Colonic mucosa (tissue), 4 donors: Measurements from ENCODE around the gene DNAH10. TPM values are rescaled to one million over a fixed set of nuclear protein-coding genes. Genes with fewer than 3 reads are reported as not detected.

Experiments used
- DNase-seq: peaks from one replicate; pipeline ENCODE4 v3.0.0-alpha.2; 2020
- H3K27ac ChIP-seq: fragments of 200-600 bp; one replicate; pipeline ENCODE4 v1.8.0; 2021
- H3K27me3 ChIP-seq: fragments of 200-600 bp; one replicate; pipeline ENCODE4 v1.8.0; 2021
- H3K36me3 ChIP-seq: fragments of 200-600 bp; one replicate; pipeline ENCODE4 v1.8.0; 2021
- H3K4me1 ChIP-seq: fragments of 200-600 bp; one replicate; pipeline ENCODE4 v1.8.0; 2021; ENCODE audit warnings: mild to moderate bottlenecking
- H3K4me3 ChIP-seq: fragments of 200-600 bp; one replicate; pipeline ENCODE4 v1.8.0; 2021
- H3K9ac ChIP-seq, 2 donors: one replicate each; pipeline ENCODE4 v1.7.0; 2013; ENCODE audit warnings: control low read depth in 2 of 2, low read depth in 2 of 2, low read length in 2 of 2
- H3K9me3 ChIP-seq: fragments of 200-600 bp; one replicate; pipeline ENCODE4 v1.8.0; 2021
- CTCF ChIP-seq: fragments of 200-600 bp; IDR thresholded peaks from one replicate; pipeline ENCODE4 v1.8.0; 2022; ENCODE audit warnings: antibody characterized with exemption, mild to moderate bottlenecking
- intact Hi-C: fragments of 100-400 bp; cut with DNase I; formaldehyde crosslinking; loops from one replicate; pipeline ENCODE4 v1.14.1; 2022
- total RNA-seq, 2 donors: library from RNA; stranded (reverse); fragmentation: NEBNext Ultra II Directional in 1 of 2; extraction: Animal tissue kit (Norgen Biotek cat#: 25700) in 1 of 2; gene quantifications; one replicate each; pipeline ENCODE4 v1.2.1, GENCODE V29; 2021
- donor health status: healthy.
- donor health status: DM: no; HTN: no; CAD: no.
- donor health status: DM: no; HTN: no; CAD: no.

The DNAH10 gene
- total RNA-seq, 2 donors from 2014 or later, result 0.32 to 0.35 TPM

- Histone ChIP-seq H3K9ac (no peak overlapping the region), H3K27ac (no peak overlapping the region), H3K9me3 (no peaks in the 10 kb centered on the region), H3K36me3 (peaks cover 12% of the 10 kb centered on the region), H3K4me3 (no peak overlapping the region), H3K4me1 (no peaks in the 10 kb centered on the region), H3K27me3 (no peaks in the 10 kb centered on the region)
- no peak for DNase-seq
- no peak for TF ChIP-seq CTCF
- intact Hi-C loops, result no loop called here
These were observed 14.8 kb upstream of the DNAH10 start for GRCh38 chr12:123747309-123747708.

GRCh38 chr12:123748161-123748560, 13.9 kb upstream of the DNAH10 start:
- Histone ChIP-seq H3K36me3 (peaks cover 12% of the 10 kb centered on the region), H3K27me3 (no peaks in the 10 kb centered on the region), H3K9ac (no peak overlapping the region), H3K27ac (no peak overlapping the region), H3K9me3 (no peaks in the 10 kb centered on the region), H3K4me3 (no peak overlapping the region), H3K4me1 (no peaks in the 10 kb centered on the region)
- no peak for TF ChIP-seq CTCF
- DNase-seq, result no peak
- intact Hi-C loops, result no loop called here

GRCh38 chr12:123748661-123749060, 13.4 kb upstream of the DNAH10 start:
- no peaks in the 10 kb centered on the region for H3K27me3 ChIP-seq
- no peaks in the 10 kb centered on the region for H3K9me3 ChIP-seq
- no peak overlapping the region for H3K27ac ChIP-seq
- H3K9ac ChIP-seq, result no peak overlapping the region
- H3K4me3 ChIP-seq, result no peak overlapping the region
- no peak for TF ChIP-seq CTCF
- DNase-seq, result no peak
- no peaks in the 10 kb centered on the region for H3K4me1 ChIP-seq
- H3K36me3 ChIP-seq, result peaks cover 12% of the 10 kb centered on the region
- intact Hi-C loops, result no loop called here

- Histone ChIP-seq H3K9me3 (no peaks in the 10 kb centered on the region), H3K36me3 (peaks cover 12% of the 10 kb centered on the region), H3K4me1 (no peaks in the 10 kb centered on the region), H3K4me3 (no peak overlapping the region), H3K9ac (no peak overlapping the region), H3K27me3 (no peaks in the 10 kb centered on the region), H3K27ac (no peak overlapping the region)
- TF ChIP-seq CTCF, result no peak
- no peak for DNase-seq
- intact Hi-C loops, result no loop called here
These were observed 12.7 kb upstream of the DNAH10 start for GRCh38 chr12:123749355-123749754.

- Histone ChIP-seq H3K4me3 (no peak overlapping the region), H3K9ac (no peak overlapping the region)
These were observed 11.9 kb upstream of the DNAH10 start for GRCh38 chr12:123750159-123750656.

More at GRCh38 chr12:123750159-123750656, 11.9 kb upstream of the DNAH10 start:
- DNase-seq, result no peak
- no peak for TF ChIP-seq CTCF
- Histone ChIP-seq H3K27me3 (no peaks in the 10 kb centered on the region), H3K27ac (no peak overlapping the region), H3K9me3 (no peaks in the 10 kb centered on the region), H3K4me1 (no peaks in the 10 kb centered on the region), H3K36me3 (peaks cover 12% of the 10 kb centered on the region)
- intact Hi-C loops, result no loop called here
